ENCODE results near the gene TNNC1.

Gene TNNC1

DNA sequence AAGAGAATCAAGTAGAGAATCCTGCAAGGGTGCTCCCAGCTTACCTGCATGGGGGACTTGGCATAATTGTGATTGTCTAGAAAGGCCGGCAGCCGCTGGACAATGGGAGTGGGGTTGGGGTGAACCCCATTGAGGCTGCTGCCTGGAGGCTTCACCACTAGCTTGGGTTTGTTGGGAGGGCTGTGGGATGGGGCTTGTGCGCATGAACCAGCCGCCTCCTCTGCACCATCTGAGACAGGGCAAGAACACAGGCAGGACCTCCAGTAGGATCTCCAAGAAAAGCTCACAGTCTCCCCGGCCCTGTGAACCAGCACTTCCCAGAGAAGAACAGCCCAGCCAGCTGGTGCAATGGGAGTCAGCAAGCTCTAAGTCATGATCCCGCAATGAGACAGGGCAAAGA is 48.8 kb downstream of the TNNC1 start:
- Histone ChIP-seq H3K4me1 (ENCODE audit: low read depth, poor library complexity, severe bottlenecking) (no peaks in the 10 kb centered on the region), H3K27ac (no peak overlapping the region), H3K36me3 (ENCODE audit: insufficient read depth) (no peaks in the 10 kb centered on the region), H2AFZ (ENCODE audit: low read depth) (no peak overlapping the region), H3K4me2 (no peak overlapping the region), H3K4me3 (IDR thresholded peaks at IDR 0.05; ENCODE audit: insufficient read depth, low read depth, low read length) (no peak overlapping the region), H4K20me1 (ENCODE audit: insufficient read depth) (no peaks in the 10 kb centered on the region), H3K79me2 (ENCODE audit: insufficient read depth, low read depth) (peaks cover 14% of the 10 kb centered on the region; the same call in 1 of the 2 replicates), H3K27me3 (ENCODE audit: insufficient read depth, low read depth) (no peaks in the 10 kb centered on the region), H3K9ac (no peak overlapping the region)
- TF ChIP-seq CTCF (conservative IDR thresholded peaks at IDR 0.05; ENCODE audit: low read depth, low read length): no peak

- Histone ChIP-seq H3K9ac (no peak overlapping the region), H4K20me1 (ENCODE audit: insufficient read depth) (no peaks in the 10 kb centered on the region), H3K79me2 (ENCODE audit: insufficient read depth, low read depth) (peaks cover 12% of the 10 kb centered on the region; the same call in 1 of the 2 replicates), H3K4me1 (ENCODE audit: low read depth, poor library complexity, severe bottlenecking) (no peaks in the 10 kb centered on the region), H3K27ac (no peak overlapping the region), H3K27me3 (ENCODE audit: insufficient read depth, low read depth) (no peaks in the 10 kb centered on the region), H3K4me3 (IDR thresholded peaks at IDR 0.05; ENCODE audit: insufficient read depth, low read depth, low read length) (no peak overlapping the region), H2AFZ (ENCODE audit: low read depth) (no peak overlapping the region), H3K36me3 (ENCODE audit: insufficient read depth) (no peaks in the 10 kb centered on the region), H3K4me2 (no peak overlapping the region)
- TF ChIP-seq CTCF (conservative IDR thresholded peaks at IDR 0.05; ENCODE audit: low read depth, low read length): no peak
These were observed 49.5 kb downstream of the TNNC1 start for GRCh38 chr3:52404391-52404790.

GRCh38 chr3:52403955-52404354 is 49.9 kb downstream of the TNNC1 start:
- no peak for TF ChIP-seq CTCF (conservative IDR thresholded peaks at IDR 0.05; ENCODE audit: low read depth, low read length)
- Histone ChIP-seq H3K36me3 (ENCODE audit: insufficient read depth) (no peaks in the 10 kb centered on the region), H3K4me2 (no peak overlapping the region), H3K79me2 (ENCODE audit: insufficient read depth, low read depth) (peaks cover 8% of the 10 kb centered on the region; the same call in 1 of the 2 replicates), H2AFZ (ENCODE audit: low read depth) (no peak overlapping the region), H3K9ac (no peak overlapping the region), H4K20me1 (ENCODE audit: insufficient read depth) (no peaks in the 10 kb centered on the region), H3K4me3 (IDR thresholded peaks at IDR 0.05; ENCODE audit: insufficient read depth, low read depth, low read length) (no peak overlapping the region), H3K4me1 (ENCODE audit: low read depth, poor library complexity, severe bottlenecking) (no peaks in the 10 kb centered on the region), H3K27me3 (ENCODE audit: insufficient read depth, low read depth) (no peaks in the 10 kb centered on the region), H3K27ac (no peak overlapping the region)

DNA sequence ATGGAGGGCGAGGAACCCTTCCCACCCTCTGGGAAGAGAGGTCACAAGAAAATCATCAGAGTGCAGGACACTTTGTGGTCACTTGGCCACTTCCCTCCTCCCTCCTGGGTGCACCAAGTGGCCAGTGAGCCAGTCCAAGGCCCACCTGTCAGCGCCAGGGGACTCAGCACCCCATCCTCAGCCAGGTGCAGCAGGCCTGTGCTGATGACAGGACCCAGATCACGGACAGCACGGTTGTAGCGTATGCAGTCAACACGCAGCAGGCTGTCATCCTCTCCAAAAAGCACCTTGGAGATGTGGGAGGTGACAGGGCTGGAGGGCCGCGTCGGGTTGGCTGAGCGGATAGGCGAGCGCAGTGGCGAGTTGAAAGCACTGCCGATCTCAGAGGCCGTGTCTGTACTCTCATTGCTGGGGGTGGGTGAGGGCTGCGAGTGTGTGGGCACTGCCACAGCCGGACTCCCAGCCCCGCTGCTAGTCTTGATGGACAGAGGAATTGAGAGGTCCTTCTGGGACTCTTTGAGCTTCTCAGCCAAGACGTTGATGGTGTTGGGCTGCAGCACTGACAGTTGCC is 50.5 kb downstream of the TNNC1 start:
- Histone ChIP-seq H3K27ac (no peak overlapping the region), H3K79me2 (ENCODE audit: insufficient read depth, low read depth) (0 out of 2 replicates have a peak, but pooled peaks cover 2% of the 10 kb centered on the region), H3K9ac (no peak overlapping the region), H3K36me3 (ENCODE audit: insufficient read depth) (no peaks in the 10 kb centered on the region), H3K4me1 (ENCODE audit: low read depth, poor library complexity, severe bottlenecking) (no peaks in the 10 kb centered on the region), H3K4me2 (no peak overlapping the region), H3K4me3 (IDR thresholded peaks at IDR 0.05; ENCODE audit: insufficient read depth, low read depth, low read length) (no peak overlapping the region), H4K20me1 (ENCODE audit: insufficient read depth) (no peaks in the 10 kb centered on the region), H3K27me3 (ENCODE audit: insufficient read depth, low read depth) (no peaks in the 10 kb centered on the region), H2AFZ (ENCODE audit: low read depth) (no peak overlapping the region)
- no peak for TF ChIP-seq CTCF (conservative IDR thresholded peaks at IDR 0.05; ENCODE audit: low read depth, low read length)
